ENCODE data around the gene PBX1. TPM values are rescaled to one million over a fixed set of nuclear protein-coding genes. Genes with fewer than 3 reads are reported as not detected.
"Not testable (repeated sequence)": the region's sequence is repeated elsewhere in the genome, so short reads cannot be mapped to it uniquely, and the experiment has no call there.

The PBX1 gene
- total RNA-seq, 1 donor from 2014 or later = 29.7 TPM

GRCh38 chr1:164602101-164602422 lies 43.1 kb downstream of the PBX1 start:
- no peaks in the 10 kb centered on the region for H3K27me3 Mint-ChIP-seq (ENCODE audit: unreplicated experiment)
- no peak for TF ChIP-seq CTCF (IDR thresholded peaks at IDR 0.05)
- no peak overlapping the region for H3K4me3 Mint-ChIP-seq (ENCODE audit: unreplicated experiment)
- H3K27ac Mint-ChIP-seq (ENCODE audit: unreplicated experiment) = no peak overlapping the region
- H3K36me3 Mint-ChIP-seq (ENCODE audit: unreplicated experiment) = peaks cover 4% of the 10 kb centered on the region
- H3K4me1 Mint-ChIP-seq (ENCODE audit: unreplicated experiment) = peaks cover 30% of the 10 kb centered on the region
- DNase-seq (ENCODE audit: extremely low spot score, unreplicated experiment) = no peak
- H3K9me3 Mint-ChIP-seq (ENCODE audit: unreplicated experiment) = no peaks in the 10 kb centered on the region

- TF ChIP-seq CTCF (IDR thresholded peaks at IDR 0.05) = no peak
- H3K4me3 Mint-ChIP-seq (ENCODE audit: unreplicated experiment) = no peak overlapping the region
- H3K27ac Mint-ChIP-seq (ENCODE audit: unreplicated experiment) = no peak overlapping the region
- H3K9me3 Mint-ChIP-seq (ENCODE audit: unreplicated experiment) = no peaks in the 10 kb centered on the region
- H3K27me3 Mint-ChIP-seq (ENCODE audit: unreplicated experiment) = no peaks in the 10 kb centered on the region
- DNase-seq (ENCODE audit: extremely low spot score, unreplicated experiment) = no peak
- peaks cover 2% of the 10 kb centered on the region for H3K36me3 Mint-ChIP-seq (ENCODE audit: unreplicated experiment)
- H3K4me1 Mint-ChIP-seq (ENCODE audit: unreplicated experiment) = peaks cover 32% of the 10 kb centered on the region
These were observed 43.6 kb downstream of the PBX1 start for GRCh38 chr1:164602480-164603093.

GRCh38 chr1:164603805-164604204 lies 44.8 kb downstream of the PBX1 start:
- not testable (repeated sequence) for H3K4me3 Mint-ChIP-seq (ENCODE audit: unreplicated experiment); H3K36me3 Mint-ChIP-seq (ENCODE audit: unreplicated experiment); DNase-seq (ENCODE audit: extremely low spot score, unreplicated experiment); H3K27me3 Mint-ChIP-seq (ENCODE audit: unreplicated experiment); H3K9me3 Mint-ChIP-seq (ENCODE audit: unreplicated experiment); H3K27ac Mint-ChIP-seq (ENCODE audit: unreplicated experiment)
- H3K4me1 Mint-ChIP-seq (ENCODE audit: unreplicated experiment) = peaks cover 32% of the 10 kb centered on the region

- no peak overlapping the region for H3K27ac Mint-ChIP-seq (ENCODE audit: unreplicated experiment)
- no peaks in the 10 kb centered on the region for H3K27me3 Mint-ChIP-seq (ENCODE audit: unreplicated experiment)
- no peak for DNase-seq (ENCODE audit: extremely low spot score, unreplicated experiment)
- H3K4me3 Mint-ChIP-seq (ENCODE audit: unreplicated experiment) = no peak overlapping the region
- no peak for TF ChIP-seq CTCF (IDR thresholded peaks at IDR 0.05)
- H3K36me3 Mint-ChIP-seq (ENCODE audit: unreplicated experiment) = peaks cover 2% of the 10 kb centered on the region
- H3K4me1 Mint-ChIP-seq (ENCODE audit: unreplicated experiment) = peaks cover 32% of the 10 kb centered on the region
- H3K9me3 Mint-ChIP-seq (ENCODE audit: unreplicated experiment) = no peaks in the 10 kb centered on the region
These were observed 45.6 kb downstream of the PBX1 start for GRCh38 chr1:164604541-164604940.

GRCh38 chr1:164605254-164606091 lies 46.5 kb downstream of the PBX1 start:
- peaks cover 32% of the 10 kb centered on the region for H3K4me1 Mint-ChIP-seq (ENCODE audit: unreplicated experiment)
- H3K4me3 Mint-ChIP-seq (ENCODE audit: unreplicated experiment) = no peak overlapping the region
- H3K9me3 Mint-ChIP-seq (ENCODE audit: unreplicated experiment) = no peaks in the 10 kb centered on the region
- peaks cover 2% of the 10 kb centered on the region for H3K36me3 Mint-ChIP-seq (ENCODE audit: unreplicated experiment)
- H3K27me3 Mint-ChIP-seq (ENCODE audit: unreplicated experiment) = no peaks in the 10 kb centered on the region
- no peak for DNase-seq (ENCODE audit: extremely low spot score, unreplicated experiment)
- no peak for TF ChIP-seq CTCF (IDR thresholded peaks at IDR 0.05)
- H3K27ac Mint-ChIP-seq (ENCODE audit: unreplicated experiment) = no peak overlapping the region

All from osteocyte (in vitro differentiated cells).